CD14-positive monocyte (primary cell): ENCODE results near the gene ZNF789. TPM values are rescaled to one million over a fixed set of nuclear protein-coding genes. Genes with fewer than 3 reads are reported as not detected.

Experiments used
- DNase-seq, 3 donors: peaks; one replicate each; pipeline ENCODE4 v3.0.0-alpha.2; 2011 to 2022
- H2AFZ ChIP-seq: 2 replicates; pipeline ENCODE4 v1.6.0; 2012; ENCODE audit warnings: mild to moderate bottlenecking, low read depth, low read length, inconsistent platforms; ENCODE audit not compliant: insufficient read depth, poor library complexity, severe bottlenecking
- H3K27ac ChIP-seq, 2 donors: 1 replicate in 1 of 2; 2 replicates in 1 of 2; pipeline ENCODE4 v1.5.1; 2012 to 2013; ENCODE audit warnings: low read length in 2 of 2, control low read depth in 1 of 2, inconsistent platforms in 1 of 2, low read depth in 1 of 2, mild to moderate bottlenecking in 1 of 2
- H3K27me3 ChIP-seq, 2 donors: one replicate each; pipeline versions ENCODE4 v1.6.0 to v1.6.1; 2011 to 2013; ENCODE audit warnings: low read length in 2 of 2; ENCODE audit not compliant: control insufficient read depth in 2 of 2, insufficient read depth in 2 of 2
- H3K36me3 ChIP-seq, 2 donors: replicated peaks in 1 of 2; 1 replicate in 1 of 2; 2 replicates in 1 of 2; pipeline versions ENCODE4 v1.5.1 to v1.6.1; 2012 to 2013; ENCODE audit warnings: low read length in 2 of 2, control low read depth in 1 of 2, inconsistent platforms in 1 of 2, mild to moderate bottlenecking in 1 of 2; ENCODE audit not compliant: insufficient read depth in 2 of 2, control insufficient read depth in 1 of 2
- H3K4me1 ChIP-seq, 2 donors: 1 replicate in 1 of 2; 2 replicates in 1 of 2; pipeline versions ENCODE4 v1.5.1 to v1.6.1; 2012 to 2013; ENCODE audit warnings: low read length in 2 of 2, control low read depth in 1 of 2, inconsistent platforms in 1 of 2, mild to moderate bottlenecking in 1 of 2, moderate library complexity in 1 of 2; ENCODE audit not compliant: insufficient read depth in 2 of 2, control insufficient read depth in 1 of 2
- H3K4me2 ChIP-seq: replicated peaks from 2 replicates; pipeline ENCODE3; 2012; ENCODE audit warnings: low read length, moderate library complexity, mild to moderate bottlenecking; ENCODE audit not compliant: poor library complexity, severe bottlenecking; ENCODE audit errors: extremely low read depth
- H3K4me3 ChIP-seq, 3 experiments: fragments of 200-600 bp in 1 of 3; sonication (generic) in 1 of 3; replicated peaks in 1 of 3; 1 replicate in 2 of 3; 2 replicates in 1 of 3; pipeline ENCODE4 v1.5.1; 2011 to 2013; ENCODE audit warnings: low read length in 3 of 3, mild to moderate bottlenecking in 3 of 3, control low read depth in 2 of 3, low read depth in 2 of 3, inconsistent platforms in 1 of 3, moderate library complexity in 1 of 3
- H3K79me2 ChIP-seq: 2 replicates; pipeline ENCODE4 v1.6.0; 2012; ENCODE audit warnings: mild to moderate bottlenecking, control low read depth, inconsistent platforms, low read length, moderate library complexity; ENCODE audit not compliant: insufficient read depth
- H3K9ac ChIP-seq: 2 replicates; pipeline ENCODE4 v1.6.0; 2017; ENCODE audit warnings: low read length, mild to moderate bottlenecking; ENCODE audit not compliant: insufficient read depth, poor library complexity, severe bottlenecking
- H3K9me3 ChIP-seq, 2 donors: replicated peaks in 1 of 2; 1 replicate in 1 of 2; 2 replicates in 1 of 2; pipeline versions ENCODE4 v1.5.1 to v1.6.1; 2012 to 2013; ENCODE audit warnings: low read length in 2 of 2, control low read depth in 1 of 2; ENCODE audit not compliant: control insufficient read depth in 1 of 2, insufficient read depth in 1 of 2
- H4K20me1 ChIP-seq: 2 replicates; pipeline ENCODE4 v1.6.0; 2012; ENCODE audit warnings: mild to moderate bottlenecking, low read length, control low read depth, moderate library complexity; ENCODE audit not compliant: insufficient read depth
- H3K27ac Mint-ChIP-seq, 7 donors: one replicate each; pipeline ENCODE4 v1.8.0; 2020; ENCODE audit warnings: mild to moderate bottlenecking in 7 of 7, mixed read lengths in 7 of 7, moderate library complexity in 6 of 7, inconsistent platforms in 2 of 7
- H3K27me3 Mint-ChIP-seq, 3 donors: one replicate each; pipeline ENCODE4 v1.8.0; 2021 to 2022; ENCODE audit warnings: low read depth in 3 of 3, mild to moderate bottlenecking in 3 of 3, mixed read lengths in 3 of 3, moderate library complexity in 3 of 3, inconsistent platforms in 1 of 3
- H3K36me3 Mint-ChIP-seq, 2 donors: one replicate each; pipeline ENCODE4 v1.8.0; 2020; ENCODE audit warnings: mixed read lengths in 2 of 2, inconsistent platforms in 1 of 2, mild to moderate bottlenecking in 1 of 2
- H3K4me1 Mint-ChIP-seq: one replicate; pipeline ENCODE4 v1.8.0; 2020; ENCODE audit warnings: mild to moderate bottlenecking, mixed read lengths
- H3K4me3 Mint-ChIP-seq, 2 donors: one replicate each; pipeline ENCODE4 v1.8.0; 2020; ENCODE audit warnings: mild to moderate bottlenecking in 2 of 2, mixed read lengths in 2 of 2, moderate library complexity in 1 of 2
- H3K9me3 Mint-ChIP-seq, 7 donors: one replicate each; pipeline ENCODE4 v1.8.0; 2020 to 2022; ENCODE audit warnings: mixed read lengths in 7 of 7, mild to moderate bottlenecking in 6 of 7, moderate library complexity in 6 of 7, inconsistent platforms in 2 of 7
- CTCF ChIP-seq: fragments of 200-600 bp; IDR thresholded peaks from one replicate; pipeline ENCODE4 v1.8.0; 2022; ENCODE audit warnings: antibody characterized with exemption, mild to moderate bottlenecking
- WGBS: methylation state at CpG from one replicate; pipeline ENCODE4 v1.1.5; 2013; ENCODE audit warnings: missing lambda C conversion rate; ENCODE audit not compliant: insufficient coverage; 5-methylcytosine and 5-hydroxymethylcytosine counted together
- intact Hi-C, 2 donors: fragments of 100-400 bp; cut with micrococcal nuclease; formaldehyde crosslinking; loops; one replicate each; pipeline versions ENCODE4 v1.15.0 to v1.15.1; 2023
- polyA plus RNA-seq, 3 donors: library from polyadenylated mRNA; depleted of rRNA in 1 of 3; unstranded in 2 of 3; stranded (reverse) in 1 of 3; fragments of 300-500 nt in 2 of 3; fragments of >200 nt in 1 of 3; fragmentation: Illumina TruSeq in 2 of 3; gene quantifications; 1 replicate in 2 of 3; 2 replicates in 1 of 3; pipeline ENCODE4 v1.2.3, GENCODE V29; 2012 to 2021

ZNF789 gene
- polyA plus RNA-seq, 3 donors = 1.8 to 10.4 (median 2.5) TPM

- Mint-ChIP-seq H3K4me3 (no peak overlapping the region), H3K36me3 (peaks cover 32 to 58% of the 10 kb centered on the region in 2 donors), H3K9me3 (peaks cover 0 to 3% (median 0%) of the 10 kb centered on the region in 7 donors), H3K4me1 (no peaks in the 10 kb centered on the region), H3K27me3 (no peaks in the 10 kb centered on the region), H3K27ac (peak overlapping the region in 2 of 7 donors; percentile 1 to 41)
- peaks cover 8% of the 10 kb centered on the region for H4K20me1 ChIP-seq
- TF ChIP-seq CTCF = no peak
- H3K36me3 ChIP-seq = peaks cover 17 to 55% of the 10 kb centered on the region in 2 donors
- intact Hi-C loops = no loop called here
- no peaks in the 10 kb centered on the region for H3K9me3 ChIP-seq
- H2AFZ ChIP-seq = no peak overlapping the region
- WGBS = 96% methylated on average over 2 of the region's 5 CpGs
- no peak overlapping the region for H3K4me3 ChIP-seq
- DNase-seq = no peak
- H3K27me3 ChIP-seq = no peaks in the 10 kb centered on the region
- H3K9ac ChIP-seq = no peak overlapping the region
- no peaks in the 10 kb centered on the region for H3K79me2 ChIP-seq
- no peaks in the 10 kb centered on the region for H3K4me1 ChIP-seq
- H3K27ac ChIP-seq = no peak overlapping the region
- H3K4me2 ChIP-seq = no peak overlapping the region
These were observed 12.4 kb downstream of the ZNF789 start for GRCh38 chr7:99485094-99485493.

- H3K36me3 Mint-ChIP-seq = peaks cover 31 to 64% of the 10 kb centered on the region in 2 donors
- H3K4me2 ChIP-seq = no peak overlapping the region
These were observed 16.5 kb downstream of the ZNF789 start for GRCh38 chr7:99489235-99489634.

More at GRCh38 chr7:99489235-99489634, 16.5 kb downstream of the ZNF789 start:
- Histone ChIP-seq H3K27me3 (no peaks in the 10 kb centered on the region), H4K20me1 (peaks cover 48% of the 10 kb centered on the region), H3K27ac (no peak overlapping the region), H3K36me3 (peaks cover 26 to 57% of the 10 kb centered on the region in 2 donors), H2AFZ (no peak overlapping the region), H3K4me1 (no peaks in the 10 kb centered on the region), H3K79me2 (peaks cover 20% of the 10 kb centered on the region), H3K9me3 (peaks cover 11% of the 10 kb centered on the region in 2 donors), H3K4me3 (no peak overlapping the region), H3K9ac (no peak overlapping the region)
- no peak overlapping the region for H3K4me3 Mint-ChIP-seq
- H3K4me1 Mint-ChIP-seq = no peaks in the 10 kb centered on the region
- DNase-seq = no peak
- no CpG with 5 or more reads among the region's 4 CpGs for WGBS
- TF ChIP-seq CTCF = peak; percentile 12
- peaks cover 8 to 14% (median 12%) of the 10 kb centered on the region in 7 donors for H3K9me3 Mint-ChIP-seq
- intact Hi-C loops = no loop called here
- no peaks in the 10 kb centered on the region for H3K27me3 Mint-ChIP-seq
- peak overlapping the region in 1 of 7 donors; percentile 23 for H3K27ac Mint-ChIP-seq
